HG02981 (cell line): ENCODE results near the gene KHK.
A peak's percentile ranks its signal among the peaks of the same experiment; 100 is the strongest.

Experiments used
- ATAC-seq: cut with Tn5 transposase; IDR thresholded peaks from one replicate; pipeline ENCODE4 v1.9.1; 2021; ENCODE audit warnings: mild to moderate bottlenecking, moderate library complexity; ENCODE audit not compliant: unreplicated experiment

KHK gene

GRCh38 chr2:27080603-27080936, 6.0 kb upstream of the KHK start:
- no peak for ATAC-seq

GRCh38 chr2:27081984-27082772, 4.4 kb upstream of the KHK start:
- no peak for ATAC-seq

GRCh38 chr2:27082773-27083409, 3.7 kb upstream of the KHK start:
- ATAC-seq = no peak

- no peak for ATAC-seq
Observed at GRCh38 chr2:27083410-27084296, 2.9 kb upstream of the KHK start.

- no peak for ATAC-seq
Observed at GRCh38 chr2:27084297-27085061, 2.1 kb upstream of the KHK start.

GRCh38 chr2:27085062-27085672, 1.4 kb upstream of the KHK start:
- ATAC-seq = no peak

GRCh38 chr2:27085673-27086089, 891 bp upstream of the KHK start:
- ATAC-seq = peak; percentile 0

- peak; percentile 72 for ATAC-seq
Observed at GRCh38 chr2:27086090-27086723, 365 bp upstream of the KHK start.

- no peak for ATAC-seq
Observed at GRCh38 chr2:27087823-27088410, 1.3 kb downstream of the KHK start.

GRCh38 chr2:27088634-27089033, 2.1 kb downstream of the KHK start:
- no peak for ATAC-seq

- no peak for ATAC-seq
Observed at GRCh38 chr2:27089111-27089954, 2.8 kb downstream of the KHK start.

GRCh38 chr2:27091746-27092695, 5.4 kb downstream of the KHK start:
- ATAC-seq = no peak

GRCh38 chr2:27092696-27093429, 6.3 kb downstream of the KHK start:
- ATAC-seq = no peak

GRCh38 chr2:27093430-27094352, 7.1 kb downstream of the KHK start:
- ATAC-seq = no peak

GRCh38 chr2:27094353-27094984, 7.9 kb downstream of the KHK start:
- ATAC-seq = no peak

GRCh38 chr2:27095427-27095744, 8.8 kb downstream of the KHK start:
- ATAC-seq = no peak
